ENCODE data around the gene WDR90.
A peak's percentile ranks its signal among the peaks of the same experiment; 100 is the strongest.

WDR90 gene

DNA sequence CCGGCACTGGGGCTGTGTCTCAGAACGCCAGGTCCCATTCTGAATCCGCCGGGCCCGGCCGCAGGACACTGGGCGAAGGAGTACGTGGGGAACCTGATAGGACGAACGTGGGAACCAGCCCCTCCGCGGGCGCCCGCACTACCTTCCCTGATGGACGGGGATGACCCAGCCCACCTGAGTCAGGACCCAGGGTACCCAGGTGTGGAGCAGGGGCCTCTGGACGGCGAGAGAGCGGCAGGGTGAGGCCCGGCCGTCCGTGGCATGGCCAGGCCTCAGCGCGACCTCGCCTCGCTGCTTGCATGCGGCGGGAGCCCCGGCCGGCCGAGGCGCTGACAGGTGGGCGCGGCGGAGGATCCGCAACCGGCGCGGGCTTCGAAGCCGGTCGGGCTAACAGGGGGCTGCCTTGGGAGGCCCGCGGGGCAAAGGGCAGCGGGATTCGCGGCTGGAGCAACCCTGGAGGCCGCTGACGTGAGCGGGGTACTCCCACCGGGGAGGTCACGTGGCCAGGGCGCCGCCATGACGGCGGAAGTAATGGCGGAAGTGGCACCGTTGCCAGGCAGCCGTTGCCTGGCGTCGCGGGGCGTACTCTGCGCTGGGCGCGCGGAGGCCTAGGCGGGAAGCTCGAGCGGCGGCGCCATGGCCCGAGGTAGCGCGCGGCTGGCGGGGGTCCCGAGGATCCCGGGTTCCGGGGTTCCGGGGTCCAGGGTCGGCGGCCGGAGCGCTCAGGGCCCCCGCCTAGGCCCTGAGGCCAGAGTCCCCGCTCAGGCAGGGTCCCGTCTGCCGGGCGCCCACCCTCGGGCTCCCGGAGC lies at the start of gene WDR90:
TSS of gene WDR90 (plus strand) at position 585 of the 809 bp plus-strand sequence. CDS start at position 637, 52 bp downstream.
- DNase-seq (ENCODE audit: low spot score) = peak; percentile 98

DNA sequence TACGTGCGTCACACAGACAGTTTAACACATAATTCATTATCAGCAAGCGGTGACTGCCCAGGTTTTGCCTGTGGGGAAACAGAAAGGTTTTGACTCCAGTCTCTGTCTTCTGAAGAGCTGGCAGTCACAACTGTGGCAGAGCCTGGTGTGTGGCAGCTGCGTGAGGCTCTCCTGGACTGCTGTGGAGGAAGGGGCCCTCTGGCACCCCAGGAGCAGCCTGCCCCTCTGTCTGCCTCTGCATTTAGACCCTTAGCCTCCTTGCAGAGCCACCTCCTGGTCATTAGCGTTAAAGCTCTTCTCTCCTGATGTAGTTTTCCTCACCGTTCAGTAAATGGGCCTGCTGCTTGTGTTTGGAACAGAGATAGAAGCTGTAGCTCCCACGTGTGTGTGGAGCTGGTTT lies 48.4 kb upstream of the WDR90 start:
- DNase-seq (ENCODE audit: low spot score) = no peak

- no peak for DNase-seq (ENCODE audit: low spot score)
Observed at GRCh38 chr16:603933-604332, 45.2 kb upstream of the WDR90 start.

DNA sequence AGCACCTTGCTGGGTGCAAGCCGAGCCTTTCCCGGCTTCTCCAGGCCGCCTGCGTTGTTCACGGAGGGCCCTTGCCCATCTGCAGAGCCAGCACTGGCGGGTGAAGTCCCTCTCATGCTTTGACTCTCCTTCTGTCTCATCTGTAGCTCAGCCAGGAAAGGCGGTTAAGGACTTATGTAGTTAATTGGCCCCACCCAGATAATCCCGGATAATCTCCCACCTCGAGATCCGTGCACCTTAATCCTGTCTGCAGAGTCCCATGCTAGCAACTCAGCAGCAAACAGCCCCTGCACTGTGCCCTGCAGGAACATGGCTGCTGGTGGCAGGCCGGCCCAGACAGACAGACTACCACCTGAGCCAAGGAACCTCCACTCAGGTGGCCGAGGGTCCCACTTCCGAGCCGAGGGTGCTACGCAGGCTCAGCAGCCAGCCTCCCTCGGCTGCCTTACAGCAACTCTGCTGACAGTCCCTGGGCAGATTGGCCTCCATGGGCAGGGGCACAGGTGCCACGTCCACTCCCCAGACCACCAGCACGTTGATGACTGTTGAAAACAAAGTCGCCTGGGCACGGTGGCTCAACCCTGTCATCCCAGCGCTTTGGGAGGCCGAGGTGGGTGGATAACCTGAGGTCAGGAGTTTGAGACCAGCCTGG lies 42.4 kb upstream of the WDR90 start:
- DNase-seq (ENCODE audit: low spot score) = no peak

GRCh38 chr16:608019-608418 lies 41.1 kb upstream of the WDR90 start:
- no peak for DNase-seq (ENCODE audit: low spot score)

- DNase-seq (ENCODE audit: low spot score) = no peak
Observed at GRCh38 chr16:609316-609715, 39.8 kb upstream of the WDR90 start.

GRCh38 chr16:609984-610383 lies 39.2 kb upstream of the WDR90 start:
- no peak for DNase-seq (ENCODE audit: low spot score)

DNA sequence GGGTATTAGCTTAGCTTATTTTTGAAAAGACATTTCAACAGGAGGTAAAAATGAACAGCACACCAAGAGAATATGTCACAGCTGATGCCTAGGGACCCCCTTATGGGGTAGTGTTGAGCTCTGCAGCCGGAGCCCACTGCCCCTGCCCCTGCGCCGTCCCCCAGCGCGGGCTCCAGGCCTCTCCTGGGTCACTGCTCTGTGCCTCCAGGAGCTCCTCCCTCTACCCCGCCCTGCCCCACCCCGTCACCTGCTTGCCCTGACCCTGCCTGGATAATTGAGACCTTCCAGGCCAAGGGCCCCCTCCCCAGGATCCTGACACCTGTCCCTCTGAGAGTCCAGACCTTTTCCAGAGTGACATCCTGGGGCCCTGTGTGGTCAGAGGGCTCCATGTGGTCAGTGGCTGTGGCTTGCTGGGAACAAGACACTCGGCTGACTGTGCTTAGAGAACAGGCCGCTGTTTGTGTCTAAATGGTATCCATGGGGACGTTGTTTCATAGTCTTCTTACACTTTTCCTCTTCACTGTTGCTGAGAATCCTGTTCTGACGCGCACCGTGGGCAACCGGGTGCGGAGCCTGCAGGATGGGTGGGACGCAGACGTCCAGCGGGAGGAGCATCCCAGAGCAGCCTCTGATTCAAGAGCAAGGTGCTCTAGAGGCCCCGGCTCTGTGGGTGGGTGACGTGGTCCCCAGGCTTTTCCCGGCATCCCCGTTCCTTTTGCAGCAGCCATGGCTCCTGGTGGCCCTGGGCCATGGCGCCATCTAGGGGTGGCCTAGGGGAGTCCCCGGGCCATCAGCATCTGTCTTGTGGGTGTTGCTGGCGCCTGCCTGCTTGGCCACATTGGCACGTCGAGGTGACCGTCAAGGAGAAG lies 38.4 kb upstream of the WDR90 start:
- peak; percentile 50 for DNase-seq (ENCODE audit: low spot score)

GRCh38 chr16:615122-615521 lies 34.0 kb upstream of the WDR90 start:
- DNase-seq (ENCODE audit: low spot score) = no peak

DNA sequence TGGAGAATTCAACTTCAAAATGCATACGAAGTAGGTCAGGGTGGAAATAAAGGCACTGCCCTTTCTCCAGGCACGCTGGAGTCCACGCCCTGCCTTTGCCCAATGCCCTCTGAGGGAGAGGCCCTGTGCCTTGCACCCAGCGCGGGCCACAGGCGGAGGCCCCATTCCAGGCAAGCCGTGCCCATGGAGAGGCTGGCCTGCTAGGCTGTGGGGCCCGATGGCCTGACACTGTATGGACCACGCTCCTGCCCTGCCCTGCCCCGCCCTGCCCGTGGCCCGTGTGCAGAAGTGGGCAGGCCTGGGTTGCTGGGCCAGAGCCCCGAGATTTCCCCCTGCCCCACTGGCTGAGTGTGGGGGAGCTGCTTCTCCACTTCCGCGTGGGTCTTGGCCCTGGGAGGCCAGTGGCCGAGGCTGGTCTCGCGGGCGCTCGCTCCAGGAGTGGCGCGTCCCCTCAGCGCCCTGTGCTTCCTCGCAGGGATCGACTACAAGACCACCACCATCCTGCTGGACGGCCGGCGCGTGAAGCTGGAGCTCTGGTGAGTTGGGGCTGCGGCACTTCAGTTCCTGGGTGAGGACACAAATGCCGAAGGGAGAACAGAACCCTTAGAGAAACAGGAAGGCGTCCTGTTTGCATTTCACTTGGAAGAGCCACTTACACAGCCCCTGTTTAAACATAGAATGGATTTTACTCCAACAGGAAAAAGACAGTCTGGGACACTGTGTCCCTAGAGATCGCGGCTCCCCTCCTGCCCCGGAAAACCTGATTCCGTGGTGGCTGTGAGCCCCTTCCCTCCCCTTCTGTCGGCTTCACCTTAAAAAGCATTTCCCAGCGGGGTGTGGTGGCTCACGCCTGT lies 32.2 kb upstream of the WDR90 start:
- no peak for DNase-seq (ENCODE audit: low spot score)

- DNase-seq (ENCODE audit: low spot score) = no peak
Observed at GRCh38 chr16:617855-618254, 31.3 kb upstream of the WDR90 start.

GRCh38 chr16:619476-620100 lies 29.6 kb upstream of the WDR90 start:
- no peak for DNase-seq (ENCODE audit: low spot score)

DNA sequence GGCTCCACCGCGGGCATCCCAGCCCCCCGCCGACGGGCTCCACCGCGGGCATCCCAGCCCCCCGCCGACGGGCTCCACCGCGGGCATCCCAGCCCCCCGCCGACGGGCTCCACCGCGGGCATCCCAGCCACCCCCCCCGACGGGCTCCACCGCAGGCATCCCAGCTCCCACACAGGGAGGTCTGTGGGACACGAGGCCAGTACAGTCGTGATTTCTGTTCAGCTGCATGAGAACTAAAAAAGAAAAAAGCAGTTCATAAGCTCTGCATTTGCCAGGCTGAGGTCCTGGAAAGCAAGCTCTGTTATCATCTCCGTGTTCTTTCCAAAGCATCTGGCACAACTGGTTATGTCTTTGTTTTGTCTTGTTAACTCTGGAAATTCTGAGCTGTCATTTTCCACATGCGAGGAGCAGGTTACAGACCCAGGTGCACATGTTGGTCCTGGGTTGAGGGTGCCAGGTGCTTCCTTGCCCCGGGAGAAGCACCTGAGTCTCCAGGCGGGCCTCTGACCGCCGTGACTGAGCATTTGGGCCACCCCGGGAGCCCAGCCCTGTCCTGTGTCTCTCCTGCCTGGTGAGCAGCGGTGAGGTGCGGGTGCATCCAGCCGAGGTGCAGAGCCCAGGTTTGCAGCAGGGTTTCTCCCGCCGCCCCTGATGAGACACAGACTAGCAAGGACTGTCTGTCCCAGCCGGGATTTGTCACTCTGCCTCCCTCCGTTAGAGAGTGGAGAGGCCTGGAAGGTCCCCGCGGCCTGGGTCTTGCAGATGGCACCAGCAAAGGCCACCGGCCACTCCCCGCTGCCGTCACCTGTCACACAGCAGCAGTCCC lies 28.3 kb upstream of the WDR90 start:
- DNase-seq (ENCODE audit: low spot score) = no peak

GRCh38 chr16:621526-622105 lies 27.5 kb upstream of the WDR90 start:
- DNase-seq (ENCODE audit: low spot score) = no peak

DNA sequence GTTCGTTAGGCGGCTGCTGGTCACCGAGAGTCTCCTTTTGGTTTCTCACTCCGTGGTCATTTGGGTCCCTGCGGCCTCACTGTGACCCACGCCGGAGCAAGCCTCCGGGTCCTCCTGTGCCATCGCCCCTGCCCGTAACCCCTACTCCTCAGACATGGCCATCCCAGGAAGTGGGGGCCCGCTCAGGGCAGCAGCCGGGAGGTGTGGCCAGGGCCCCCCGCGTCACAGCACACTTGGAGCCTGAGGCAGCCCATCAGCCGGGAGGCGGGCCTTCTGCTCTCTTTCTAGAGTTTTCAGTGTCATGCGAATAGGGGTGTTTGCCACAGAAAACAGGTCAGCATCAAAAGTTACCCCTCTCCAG lies 26.3 kb upstream of the WDR90 start:
- no peak for DNase-seq (ENCODE audit: low spot score)

DNA sequence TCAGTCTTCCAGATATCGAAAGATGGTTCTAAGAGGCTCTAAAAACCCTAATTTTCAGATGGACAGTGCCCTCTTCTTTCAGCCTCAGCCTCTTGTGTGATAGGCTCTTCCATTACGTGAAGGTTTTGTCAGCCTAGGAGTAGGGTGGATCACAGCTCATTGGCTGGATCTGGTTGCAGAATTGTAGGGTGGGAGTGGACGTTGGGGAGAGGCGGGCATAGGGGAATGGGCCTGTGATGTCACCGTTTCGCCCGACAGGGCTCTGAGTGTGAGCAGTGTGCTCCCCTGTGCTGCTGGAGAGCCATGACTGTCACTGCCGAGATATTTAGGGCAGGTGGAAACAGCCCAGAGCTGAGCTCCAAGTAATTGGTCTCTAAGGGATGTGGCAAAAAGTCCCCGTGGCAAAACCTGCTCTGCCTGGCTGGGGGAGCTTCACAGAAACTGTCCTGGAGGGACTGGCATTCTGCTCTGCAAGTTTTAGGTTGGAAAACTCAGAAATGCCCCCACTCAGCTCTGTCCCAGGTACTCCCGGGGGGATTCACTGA lies 24.6 kb upstream of the WDR90 start:
- no peak for DNase-seq (ENCODE audit: low spot score)

GRCh38 chr16:625117-625976 lies 23.8 kb upstream of the WDR90 start:
- no peak for DNase-seq (ENCODE audit: low spot score)

GRCh38 chr16:625977-626765 lies 23.0 kb upstream of the WDR90 start:
- no peak for DNase-seq (ENCODE audit: low spot score)
